ENCODE results near the gene AK5.

AK5 gene

GRCh38 chr1:77387553-77387952, 105.7 kb downstream of the AK5 start:
- H3K9me3 ChIP-seq (ENCODE audit: control insufficient read depth, insufficient read depth, low read length), result no peaks in the 10 kb centered on the region
- H3K4me3 ChIP-seq (ENCODE audit: low read length), result no peak overlapping the region
- H3F3A ChIP-seq (ENCODE audit: control insufficient read depth, insufficient read depth), result no peaks in the 10 kb centered on the region
- no peaks in the 10 kb centered on the region for H3K9me2 ChIP-seq (replicated peaks; ENCODE audit: control insufficient read depth, low read length)
- TF ChIP-seq CTCF (IDR thresholded peaks at IDR 0.05; ENCODE audit: low read depth, low read length, poor library complexity, severe bottlenecking) (no peak), EZH2phosphoT487 (IDR thresholded peaks at IDR 0.05; ENCODE audit: borderline replicate concordance, low read length) (no peak)
- H3K36me3 ChIP-seq (ENCODE audit: control insufficient read depth, low read length), result no peaks in the 10 kb centered on the region
- no peak overlapping the region for H3K4me2 ChIP-seq (ENCODE audit: low read length)
- no peak overlapping the region for H3K27ac ChIP-seq (ENCODE audit: low read depth, low read length)
- no peaks in the 10 kb centered on the region for H3K79me2 ChIP-seq (ENCODE audit: control insufficient read depth, low read length)
- peaks cover 4% of the 10 kb centered on the region; the same call in 1 of the 2 replicates for H3K27me3 ChIP-seq (ENCODE audit: control insufficient read depth, low read length)
- no peaks in the 10 kb centered on the region for H4K20me1 ChIP-seq (ENCODE audit: control insufficient read depth, insufficient read depth, low read depth, low read length)
- H3K4me1 ChIP-seq (ENCODE audit: control insufficient read depth, low read length), result no peaks in the 10 kb centered on the region

- no peaks in the 10 kb centered on the region for H3K79me2 ChIP-seq (ENCODE audit: control insufficient read depth, low read length)
- no peaks in the 10 kb centered on the region for H3K9me3 ChIP-seq (ENCODE audit: control insufficient read depth, insufficient read depth, low read length)
- no peak overlapping the region for H3K4me3 ChIP-seq (ENCODE audit: low read length)
- no peaks in the 10 kb centered on the region for H3F3A ChIP-seq (ENCODE audit: control insufficient read depth, insufficient read depth)
- no peak overlapping the region for H3K27ac ChIP-seq (ENCODE audit: low read depth, low read length)
- H4K20me1 ChIP-seq (ENCODE audit: control insufficient read depth, insufficient read depth, low read depth, low read length), result no peaks in the 10 kb centered on the region
- H3K9me2 ChIP-seq (replicated peaks; ENCODE audit: control insufficient read depth, low read length), result no peaks in the 10 kb centered on the region
- no peaks in the 10 kb centered on the region for H3K4me1 ChIP-seq (ENCODE audit: control insufficient read depth, low read length)
- TF ChIP-seq EZH2phosphoT487 (IDR thresholded peaks at IDR 0.05; ENCODE audit: borderline replicate concordance, low read length) (no peak), CTCF (IDR thresholded peaks at IDR 0.05; ENCODE audit: low read depth, low read length, poor library complexity, severe bottlenecking) (no peak)
- H3K36me3 ChIP-seq (ENCODE audit: control insufficient read depth, low read length), result no peaks in the 10 kb centered on the region
- no peak overlapping the region for H3K4me2 ChIP-seq (ENCODE audit: low read length)
- peaks cover 4% of the 10 kb centered on the region; the same call in 1 of the 2 replicates for H3K27me3 ChIP-seq (ENCODE audit: control insufficient read depth, low read length)
Measured at GRCh38 chr1:77388661-77389060, 106.8 kb downstream of the AK5 start.

DNA sequence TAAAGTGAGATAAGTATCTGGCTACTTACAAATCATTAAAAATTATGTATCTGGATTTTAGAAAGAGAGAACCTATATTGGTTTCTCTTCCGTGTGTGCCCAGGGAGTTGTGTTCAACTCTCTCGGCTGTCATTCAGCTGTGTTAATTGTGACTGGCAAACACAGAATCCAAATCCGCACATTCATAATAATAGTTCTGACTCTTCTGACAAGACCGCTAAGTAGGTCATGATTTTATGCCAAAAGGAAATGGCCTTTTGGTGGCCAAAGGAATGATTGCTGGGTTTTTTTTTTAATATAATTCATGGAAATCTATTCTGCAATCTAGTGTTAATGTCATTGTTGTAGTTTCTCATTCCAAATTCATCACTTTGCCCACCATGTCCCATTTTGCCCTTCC, 110.7 kb downstream of the AK5 start:
- Histone ChIP-seq H3F3A (ENCODE audit: control insufficient read depth, insufficient read depth) (no peaks in the 10 kb centered on the region), H3K4me1 (ENCODE audit: control insufficient read depth, low read length) (no peaks in the 10 kb centered on the region), H3K4me3 (ENCODE audit: low read length) (no peak overlapping the region), H3K79me2 (ENCODE audit: control insufficient read depth, low read length) (no peaks in the 10 kb centered on the region), H3K27ac (ENCODE audit: low read depth, low read length) (no peak overlapping the region), H3K36me3 (ENCODE audit: control insufficient read depth, low read length) (no peaks in the 10 kb centered on the region), H3K9me3 (ENCODE audit: control insufficient read depth, insufficient read depth, low read length) (no peaks in the 10 kb centered on the region), H3K4me2 (ENCODE audit: low read length) (no peak overlapping the region), H3K27me3 (ENCODE audit: control insufficient read depth, low read length) (peaks cover 3% of the 10 kb centered on the region; the same call in 1 of the 2 replicates), H4K20me1 (ENCODE audit: control insufficient read depth, insufficient read depth, low read depth, low read length) (no peaks in the 10 kb centered on the region), H3K9me2 (replicated peaks; ENCODE audit: control insufficient read depth, low read length) (no peaks in the 10 kb centered on the region)
- no peak for TF ChIP-seq CTCF (IDR thresholded peaks at IDR 0.05; ENCODE audit: low read depth, low read length, poor library complexity, severe bottlenecking)
- no peak for TF ChIP-seq EZH2phosphoT487 (IDR thresholded peaks at IDR 0.05; ENCODE audit: borderline replicate concordance, low read length)
